Stimulated activated naive CD4-positive, alpha-beta T cell (primary cell): Measurements from ENCODE around the gene TSPAN31.

Source experiments
- DNase-seq, 6 experiments: peaks; one replicate each; lab custom pipeline; 2025; lab: John Stamatoyannopoulos, UW

TSPAN31 gene

DNA sequence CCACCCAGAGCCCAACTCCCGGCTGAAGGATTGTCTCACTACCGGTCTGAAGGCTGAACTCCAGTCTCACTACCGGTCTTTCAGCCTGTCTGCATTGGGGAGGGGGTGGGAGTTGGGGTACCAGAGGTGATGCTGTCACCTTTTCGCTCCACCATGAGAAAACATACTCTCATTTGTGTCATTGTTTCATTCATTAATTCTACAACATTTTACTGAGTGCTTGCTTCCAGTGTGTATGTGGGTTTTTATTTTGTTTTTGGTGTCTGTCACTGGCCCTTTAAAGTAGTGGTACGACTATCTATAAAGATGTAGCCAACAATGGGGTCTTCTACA lies 7.8 kb downstream of the TSPAN31 start:
- no peak for DNase-seq

DNA sequence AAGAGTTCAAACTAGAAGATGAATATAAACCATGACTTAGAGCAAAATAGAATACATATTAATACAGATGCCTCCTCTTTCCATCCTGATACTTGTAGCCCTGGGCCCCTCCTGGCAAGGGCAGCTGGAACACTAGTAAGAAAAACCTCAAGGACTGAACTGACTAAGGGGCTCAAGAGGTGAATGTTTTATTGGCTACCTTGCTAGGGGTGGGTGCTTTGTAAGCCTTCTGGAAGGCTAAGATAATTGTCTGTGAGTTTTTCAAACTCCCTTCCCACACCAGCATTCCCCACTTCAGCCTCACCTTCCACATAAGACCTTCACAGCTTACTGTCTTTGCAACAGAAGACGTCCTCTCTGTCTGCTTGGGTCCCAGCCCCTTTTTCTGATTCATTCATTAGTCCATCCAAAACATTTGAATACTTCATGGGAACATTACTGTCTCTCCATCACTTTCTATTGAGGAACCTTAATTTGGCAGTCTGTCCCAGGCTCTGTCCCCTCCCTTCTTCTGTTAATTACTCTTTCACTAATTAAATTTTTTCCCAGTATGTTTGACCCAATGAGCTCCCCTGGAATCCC lies 9.0 kb downstream of the TSPAN31 start:
- no peak for DNase-seq

DNA sequence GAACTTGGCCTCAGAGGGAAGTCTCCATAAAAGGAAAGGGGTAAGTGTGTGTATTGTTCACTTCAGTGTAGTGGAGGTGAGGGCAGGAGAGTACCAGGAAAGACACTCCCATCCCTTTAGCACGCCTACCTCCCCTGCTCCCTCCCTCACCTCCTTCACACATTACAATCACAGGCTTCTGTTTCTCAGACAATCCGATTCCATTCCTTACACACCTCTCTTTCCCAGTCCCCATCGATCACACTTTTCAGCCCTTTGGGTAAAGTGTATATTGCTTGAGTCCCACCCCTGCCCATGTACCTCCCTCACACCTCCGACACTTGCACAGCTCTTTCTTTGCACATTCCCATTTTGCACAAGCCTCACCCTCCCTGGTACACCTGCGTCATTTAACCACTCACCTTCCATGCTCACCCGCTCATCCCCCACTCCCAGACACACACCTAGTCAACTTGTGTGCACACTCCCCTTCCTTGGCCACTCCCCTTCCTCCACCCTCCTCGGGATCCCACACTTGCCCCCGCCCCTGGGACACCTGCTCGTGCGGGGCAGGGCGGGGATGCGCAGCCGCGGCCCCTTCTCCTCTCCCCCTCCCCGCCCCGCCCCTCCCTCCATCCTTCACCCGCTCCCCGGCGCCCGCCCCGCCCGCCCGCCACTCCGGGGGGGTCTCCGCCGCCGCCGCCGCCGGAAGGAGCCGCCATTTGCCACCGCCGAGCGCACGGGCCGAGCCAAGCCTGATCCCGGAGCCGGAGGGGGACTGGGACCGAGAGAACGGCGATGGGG lies 9.8 kb downstream of the TSPAN31 start, which contains the start of gene MARCHF9:
Gene MARCHF9 (plus strand): TSS at position 693 of the 783 bp plus-strand sequence. CDS start 426 bp downstream, outside the sequence.
- DNase-seq = peak; percentile 75 to 88 (median 80)

DNA sequence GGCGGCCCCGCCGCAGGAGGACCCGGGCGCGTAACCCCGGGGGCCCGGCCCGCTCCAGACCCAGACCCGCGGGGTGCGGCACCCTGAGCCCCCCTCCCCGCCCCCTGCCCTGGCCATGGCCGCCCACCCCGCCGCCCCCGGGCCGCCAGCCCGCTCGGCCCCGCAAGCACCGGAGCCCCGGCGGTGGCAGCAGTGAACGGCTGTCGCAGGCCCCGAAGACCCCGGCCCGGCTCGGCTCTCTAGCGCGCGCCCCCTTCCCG lies 10.3 kb downstream of the TSPAN31 start:
- DNase-seq = no peak

DNA sequence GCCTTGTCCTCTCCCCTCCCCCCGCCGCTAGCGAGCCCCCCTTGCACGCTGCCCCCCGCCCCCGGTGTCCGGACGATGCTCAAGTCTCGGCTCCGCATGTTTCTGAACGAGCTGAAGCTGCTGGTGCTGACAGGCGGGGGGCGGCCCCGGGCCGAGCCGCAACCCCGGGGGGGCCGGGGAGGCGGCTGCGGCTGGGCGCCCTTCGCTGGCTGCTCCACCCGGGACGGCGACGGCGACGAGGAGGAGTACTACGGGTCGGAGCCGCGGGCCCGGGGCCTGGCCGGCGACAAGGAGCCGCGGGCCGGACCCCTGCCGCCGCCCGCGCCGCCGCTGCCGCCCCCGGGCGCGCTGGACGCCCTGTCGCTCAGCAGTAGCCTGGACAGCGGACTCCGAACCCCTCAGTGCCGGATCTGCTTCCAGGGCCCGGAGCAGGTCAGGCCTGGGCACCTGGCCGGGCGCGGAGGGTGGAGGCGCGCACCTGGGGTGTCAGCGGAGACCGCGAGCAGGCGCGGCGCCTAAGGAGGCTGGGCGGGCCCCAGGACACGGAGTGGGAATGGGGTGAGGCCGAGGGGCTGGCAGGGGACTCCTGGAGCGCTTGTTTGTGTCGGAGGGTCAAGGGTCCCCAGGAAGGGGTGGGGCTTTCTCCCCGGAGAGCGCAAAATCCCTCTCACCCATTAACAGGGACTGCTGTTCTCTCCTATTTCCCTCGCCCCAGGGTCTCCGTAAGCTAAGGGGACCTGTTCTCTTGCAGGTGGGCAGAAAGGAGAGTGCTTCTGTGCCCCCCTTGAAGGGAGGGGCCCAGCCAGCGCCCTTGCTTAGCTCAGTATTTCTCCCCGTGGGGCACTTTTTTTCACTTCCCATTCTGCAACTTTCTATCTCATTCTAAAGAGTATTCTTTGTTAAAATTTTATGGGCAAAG lies 10.9 kb downstream of the TSPAN31 start:
- DNase-seq = peak in 5 of 6 experiments; percentile 19 to 53 (median 38)

DNA sequence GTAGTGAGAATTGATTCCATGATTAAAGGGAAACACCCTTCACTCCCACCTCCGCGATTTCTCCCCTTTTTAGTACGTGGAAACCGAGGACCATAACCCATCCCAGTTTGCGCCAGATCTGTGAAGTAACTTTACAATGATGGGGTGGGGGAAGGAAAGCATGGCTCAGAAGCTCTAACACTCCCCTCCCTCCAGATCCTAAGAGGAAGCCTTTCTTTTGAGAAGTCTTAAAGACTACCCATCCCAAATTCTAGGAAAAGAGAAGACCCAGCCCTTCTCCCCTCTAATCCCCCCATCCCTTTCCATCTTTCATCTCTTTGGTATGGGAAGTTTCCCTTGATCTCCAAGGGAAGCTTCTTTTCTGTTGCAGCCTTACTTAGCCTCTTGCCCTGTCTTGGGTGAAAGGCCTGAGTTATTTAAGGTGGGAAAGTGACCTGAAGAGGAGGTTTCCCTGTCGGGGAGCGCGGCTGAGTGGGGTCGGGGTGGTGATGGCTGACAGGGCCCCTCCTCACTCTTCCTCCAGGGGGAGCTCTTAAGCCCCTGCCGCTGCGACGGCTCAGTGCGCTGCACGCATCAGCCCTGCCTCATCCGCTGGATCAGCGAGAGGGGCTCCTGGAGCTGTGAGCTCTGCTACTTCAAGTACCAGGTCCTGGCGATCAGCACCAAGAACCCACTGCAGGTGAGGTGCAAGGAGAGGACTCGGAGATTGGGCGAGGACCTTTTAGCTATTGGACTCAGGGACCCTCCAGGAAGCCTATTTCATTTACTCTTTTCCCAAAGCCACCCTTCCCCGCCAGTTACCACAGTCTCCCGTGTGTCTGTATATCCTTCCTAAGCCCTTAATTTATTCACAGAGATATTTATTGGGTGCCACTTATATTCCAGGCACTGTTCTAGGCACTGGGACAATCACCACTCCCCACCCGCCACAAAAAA lies 11.8 kb downstream of the TSPAN31 start:
- peak; percentile 43 to 77 (median 53) for DNase-seq

DNA sequence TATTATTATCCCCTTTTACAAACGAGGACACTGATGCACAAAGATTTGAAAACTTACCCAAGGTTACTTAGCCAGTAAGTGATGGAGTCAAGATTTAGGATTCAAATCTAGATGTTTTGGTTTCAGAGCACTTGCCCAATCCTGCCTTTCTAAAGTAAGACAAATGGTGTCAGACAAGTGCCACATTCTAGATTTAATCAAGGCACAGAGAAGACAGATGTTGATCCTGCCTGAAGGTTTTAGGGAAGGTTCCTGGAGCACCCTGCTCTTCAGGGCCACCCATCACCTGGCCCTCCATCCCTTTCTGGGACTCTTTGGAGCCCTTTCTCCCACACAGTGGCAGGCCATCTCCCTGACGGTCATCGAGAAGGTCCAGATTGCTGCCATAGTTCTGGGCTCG lies 12.9 kb downstream of the TSPAN31 start:
- DNase-seq = no peak

DNA sequence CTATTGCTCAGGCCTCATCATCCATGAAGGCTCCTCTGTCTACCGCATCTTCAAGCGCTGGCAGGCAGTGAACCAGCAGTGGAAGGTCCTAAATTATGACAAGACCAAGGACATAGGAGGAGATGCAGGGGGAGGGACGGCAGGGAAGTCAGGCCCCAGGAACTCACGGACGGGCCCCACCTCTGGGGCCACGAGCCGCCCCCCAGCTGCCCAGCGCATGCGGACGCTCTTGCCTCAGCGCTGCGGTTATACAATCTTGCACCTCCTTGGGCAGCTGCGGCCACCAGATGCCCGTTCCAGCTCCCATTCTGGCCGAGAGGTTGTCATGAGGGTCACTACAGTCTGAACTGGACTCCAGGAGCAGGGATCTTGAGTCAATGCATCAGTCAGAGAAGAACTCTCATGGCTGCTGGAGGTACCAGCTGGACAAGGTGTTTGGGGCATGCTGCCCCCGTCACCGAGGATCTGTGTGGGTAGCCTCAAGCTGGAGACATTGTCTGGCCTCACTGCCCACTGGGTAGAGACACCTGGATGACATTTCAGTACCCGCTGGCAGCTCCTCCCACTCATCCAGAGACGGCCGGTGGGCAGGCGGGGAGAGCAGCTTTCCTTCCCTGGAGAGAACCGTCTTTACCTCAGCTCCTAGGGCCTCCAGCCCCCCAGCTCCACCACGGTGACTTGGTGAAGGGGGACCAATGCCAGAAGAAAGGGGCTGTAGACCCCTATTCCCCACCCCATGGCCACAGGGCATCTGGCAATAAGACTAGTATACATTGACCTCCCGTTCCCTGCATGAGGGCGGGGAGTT lies 13.9 kb downstream of the TSPAN31 start:
- DNase-seq = no peak

DNA sequence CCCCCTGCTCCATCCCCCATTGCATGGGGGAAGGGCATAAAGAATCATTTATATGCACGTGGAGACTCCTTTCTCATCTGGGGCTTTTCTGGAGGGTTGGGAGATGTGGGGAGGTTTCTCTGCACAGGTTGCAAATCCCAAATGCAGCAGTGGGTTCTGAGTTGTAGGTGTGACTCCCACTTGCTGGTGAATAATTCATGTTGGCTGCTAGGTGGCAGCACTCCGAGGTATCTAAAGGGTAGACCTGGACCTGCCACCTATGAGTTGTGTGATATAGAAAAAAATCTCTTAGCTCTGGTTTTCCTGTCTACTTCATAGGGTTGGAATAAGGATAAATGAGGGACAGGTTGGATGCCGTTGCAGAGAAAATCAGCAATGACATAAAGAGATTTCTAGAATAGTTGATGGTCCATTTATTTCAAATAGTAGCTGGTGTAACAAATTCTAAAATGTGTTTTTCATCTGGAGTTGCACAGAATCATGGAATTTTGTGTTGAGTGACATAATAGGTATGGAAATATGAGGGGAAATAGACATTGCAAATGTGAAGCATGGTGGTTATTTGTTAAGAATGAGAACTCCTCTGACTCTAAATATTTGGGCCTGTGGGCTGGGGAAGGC lies 14.6 kb downstream of the TSPAN31 start:
- peak in 3 of 6 experiments; percentile 38 to 52 (median 44) for DNase-seq

DNA sequence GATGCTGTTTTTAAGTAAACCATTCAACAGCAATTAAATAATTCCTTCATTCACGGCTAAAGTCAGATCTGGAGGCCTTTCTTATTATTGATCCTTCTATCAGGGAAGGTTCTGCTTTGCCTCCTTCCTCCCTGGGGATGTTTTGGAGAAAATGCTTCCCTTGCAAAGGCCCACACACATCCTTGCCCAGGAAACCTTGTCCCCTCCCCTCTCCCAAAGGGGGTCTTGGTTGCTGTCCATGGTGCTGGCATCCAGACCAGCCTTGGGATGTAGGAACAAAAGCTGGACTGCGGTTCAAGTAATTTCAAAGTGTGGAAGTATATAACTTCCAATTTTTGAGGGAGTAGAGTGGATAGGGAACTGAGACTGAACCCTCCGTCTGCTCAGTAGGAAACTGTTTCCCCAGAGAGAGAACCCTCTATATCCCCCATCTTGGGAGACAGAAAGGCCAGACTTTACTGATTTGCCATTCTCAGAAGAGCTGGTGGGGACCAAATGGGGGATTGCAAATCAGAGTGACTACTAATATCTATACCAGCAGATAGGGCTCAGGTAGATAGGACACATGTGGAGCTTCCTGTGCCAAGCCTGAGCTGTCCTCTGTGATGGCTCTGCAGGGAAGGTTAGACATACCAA lies 15.6 kb downstream of the TSPAN31 start:
- no peak for DNase-seq

DNA sequence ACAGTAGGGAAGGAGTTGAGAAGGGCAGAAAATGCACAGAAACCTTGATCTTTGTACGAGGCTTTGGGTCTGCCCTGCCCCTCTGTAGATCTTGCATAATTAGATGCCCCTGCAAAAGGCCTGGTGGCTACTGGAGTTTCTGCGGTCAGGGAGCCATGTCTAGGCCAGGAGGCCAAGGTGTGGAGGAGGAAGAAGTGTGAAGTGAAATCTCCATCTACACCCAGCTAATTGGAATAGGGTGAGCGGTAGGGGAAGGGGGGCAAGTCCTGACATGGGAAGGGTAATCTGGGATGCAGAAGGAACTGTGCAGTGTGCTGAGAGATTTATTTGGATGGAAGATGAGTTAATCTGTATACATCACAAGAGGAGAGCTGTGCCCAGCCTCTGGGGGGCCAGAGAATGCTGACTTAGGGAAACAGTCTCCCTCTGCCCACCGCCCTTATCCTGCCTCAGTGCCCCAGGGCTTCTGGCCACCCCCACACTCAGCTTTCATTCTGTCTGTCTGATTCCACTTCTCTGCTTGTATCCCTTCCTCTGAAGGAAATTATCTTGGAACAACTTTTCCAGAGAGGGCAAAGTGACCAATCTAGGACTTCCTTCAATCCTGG lies 16.7 kb downstream of the TSPAN31 start:
- DNase-seq = no peak

DNA sequence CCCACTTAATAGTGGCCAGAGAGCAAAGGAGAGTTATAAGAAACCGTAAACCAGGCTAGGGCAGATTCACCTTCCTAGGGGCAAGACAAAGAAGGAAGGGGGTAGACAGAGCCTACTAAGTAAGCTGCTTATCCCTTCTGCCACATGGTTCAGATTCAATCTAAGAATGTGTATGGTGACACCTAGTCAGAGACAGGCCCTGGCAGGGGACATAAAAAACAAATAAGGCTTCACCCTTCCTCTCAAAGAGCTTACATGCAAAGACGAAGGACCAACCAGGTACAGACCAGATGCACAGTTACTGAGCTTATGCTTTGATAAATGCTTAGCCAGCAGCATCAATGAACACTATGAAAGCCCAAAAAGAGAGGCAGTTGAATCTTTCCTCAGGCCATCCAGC lies 17.6 kb downstream of the TSPAN31 start:
- no peak for DNase-seq

DNA sequence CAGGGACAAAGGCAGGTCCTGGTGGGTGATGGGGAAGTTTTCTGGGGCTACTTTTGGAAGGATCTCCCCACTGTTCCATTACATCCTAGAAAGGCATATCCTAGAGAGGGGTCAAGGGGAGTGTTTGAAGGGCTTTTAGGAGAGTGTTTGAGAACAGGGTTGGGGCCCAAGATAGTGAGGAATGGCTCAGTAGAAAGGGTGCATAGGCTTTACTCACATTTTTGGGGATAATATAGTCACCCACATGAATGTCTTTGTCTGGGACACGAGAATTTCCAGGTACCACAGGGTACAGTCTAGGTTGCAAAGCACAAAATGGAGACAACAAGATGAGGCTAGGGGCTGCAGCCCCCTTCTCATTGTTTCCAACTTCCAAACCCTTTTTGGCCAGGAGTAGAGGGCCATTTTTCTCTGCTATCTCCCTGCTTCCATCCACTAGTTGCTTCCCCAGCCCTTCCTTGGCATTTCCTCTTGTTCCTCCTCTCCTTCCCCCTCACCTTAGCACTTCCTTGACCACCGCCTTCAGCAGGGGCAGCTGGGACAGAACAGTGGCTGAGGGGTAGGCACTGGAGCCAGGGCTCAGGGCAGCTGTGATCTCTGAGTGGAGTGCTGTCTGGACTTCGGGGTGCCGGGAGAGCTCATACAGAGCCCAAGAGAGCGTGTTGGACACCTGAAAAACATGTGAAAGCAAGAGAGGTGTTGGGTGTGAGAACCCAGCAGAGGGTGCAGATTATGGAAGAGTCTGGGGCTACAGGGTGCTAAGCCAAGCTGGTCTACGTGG lies 19.2 kb downstream of the TSPAN31 start:
- DNase-seq = no peak

DNA sequence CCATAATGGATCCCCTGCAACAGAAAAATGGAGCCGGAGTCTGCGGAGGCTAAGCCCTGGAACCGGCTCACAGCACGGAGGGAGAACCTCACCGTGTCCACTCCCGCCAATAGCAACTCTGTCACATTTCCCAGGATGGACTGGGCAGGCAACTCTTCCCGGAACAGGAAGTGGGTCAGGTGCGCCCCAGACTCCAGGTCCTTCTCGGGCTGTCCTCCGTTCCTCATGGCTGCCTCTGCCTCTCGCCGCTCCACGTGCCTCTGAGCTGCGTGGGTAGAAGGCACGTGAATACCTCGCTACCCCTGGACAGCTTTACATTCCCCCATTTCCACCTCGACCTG lies 19.8 kb downstream of the TSPAN31 start:
- no peak for DNase-seq

DNA sequence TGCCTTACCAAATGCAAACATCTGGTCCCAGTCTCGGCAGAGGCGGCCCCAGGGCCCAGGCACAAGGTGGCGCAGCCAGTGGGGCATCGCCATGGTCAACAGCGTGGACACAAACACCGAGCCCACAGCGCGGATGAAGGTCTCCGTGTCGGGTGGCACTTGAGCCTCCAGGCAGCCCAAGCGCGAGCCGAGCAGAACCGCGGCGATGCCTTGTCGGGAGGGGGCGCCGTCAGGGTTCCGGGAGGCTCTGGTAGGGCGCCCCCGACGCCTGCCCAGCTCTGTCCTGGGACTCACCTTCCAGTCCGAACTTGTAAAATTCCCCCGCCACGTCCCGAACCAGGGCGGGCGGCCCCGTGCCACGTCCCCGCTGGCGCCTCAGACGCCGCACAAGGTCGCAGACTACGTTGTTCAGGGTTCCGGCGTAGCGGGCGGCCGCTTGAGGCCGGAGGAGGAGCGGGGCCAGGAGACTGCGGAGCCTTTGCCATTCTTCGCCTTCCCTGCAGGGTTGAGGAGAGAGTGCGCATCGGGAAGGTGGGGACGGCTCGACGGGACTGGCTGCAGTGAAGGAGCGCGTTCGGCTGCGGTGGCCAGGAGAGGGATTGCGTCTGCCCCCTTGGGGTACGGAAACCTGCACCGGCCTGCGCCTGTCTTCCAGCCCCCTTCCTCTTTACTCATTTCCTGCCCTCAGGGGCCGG lies 20.3 kb downstream of the TSPAN31 start:
- DNase-seq = peak in 5 of 6 experiments; percentile 23 to 64 (median 41)

DNA sequence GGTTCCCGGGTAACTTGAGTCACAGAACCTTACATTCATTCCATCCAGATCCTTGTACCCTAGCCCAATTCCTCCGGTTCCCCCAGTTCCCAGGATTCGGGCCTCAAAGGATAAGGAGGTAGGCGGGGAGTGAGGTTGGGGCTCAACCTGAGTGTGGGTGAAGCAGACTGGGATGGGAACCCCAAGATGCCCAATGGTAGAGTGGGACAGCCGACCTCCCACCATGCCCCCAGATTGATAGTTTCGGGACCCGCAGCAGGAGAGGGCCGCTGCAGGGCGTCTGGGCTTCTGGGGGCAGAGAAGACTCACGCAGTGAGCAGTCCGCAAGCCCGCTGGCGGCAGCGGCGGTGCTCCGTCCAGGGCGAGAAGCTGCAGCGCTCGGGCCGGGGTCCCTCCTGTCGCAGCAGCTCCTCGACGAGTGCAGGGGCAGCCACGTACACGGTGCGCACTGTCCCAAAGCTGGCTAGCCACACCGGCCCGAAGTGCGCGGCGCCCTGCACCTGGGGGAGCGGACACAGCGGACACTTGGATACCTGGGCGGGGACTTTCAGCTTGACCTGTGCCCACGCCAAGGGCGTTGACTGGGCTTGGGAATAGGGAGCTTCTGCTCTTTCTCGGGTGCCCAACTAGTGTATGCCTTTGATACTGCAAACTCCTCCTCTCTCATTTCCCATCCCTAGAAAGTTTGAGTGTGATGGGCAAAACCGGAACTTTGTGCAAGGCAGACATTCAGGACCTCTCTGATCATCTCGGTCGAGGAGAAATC lies 21.0 kb downstream of the TSPAN31 start:
- DNase-seq = no peak
